H1 (cell line): ENCODE data around the gene LRIT2.

Experiments
- BACH1 ChIP-seq: IDR thresholded peaks from 2 replicates; pipeline ENCODE4 v1.6.1; 2012; ENCODE audit warnings: low read length, improper control_type of control experiment
- CTCF ChIP-seq, 3 experiments: IDR thresholded peaks; 1 replicate in 2 of 3; 2 replicates in 1 of 3; pipeline versions ENCODE4 v1.5.1 to v1.6.1; 2011; ENCODE audit warnings: low read length in 3 of 3, mild to moderate bottlenecking in 3 of 3, inconsistent platforms in 2 of 3, low read depth in 1 of 3, moderate library complexity in 1 of 3; ENCODE audit not compliant: insufficient read depth in 1 of 3; ENCODE audit errors: control extremely low read depth in 1 of 3

- TF ChIP-seq CTCF (IDR thresholded peaks at IDR 0.05; ENCODE audit: control extremely low read depth in 1 of 3, insufficient read depth in 1 of 3, low read depth in 1 of 3, low read length in 3 of 3): no peak
- no peak for TF ChIP-seq BACH1
Measured at GRCh38 chr10:84232376-84232775, 7.0 kb upstream of the LRIT2 start.
